ENCODE data around the gene CYTH1. TPM values are rescaled to one million over a fixed set of nuclear protein-coding genes. Genes with fewer than 3 reads are reported as not detected.

Gene CYTH1
- total RNA-seq, 1 donor from 2014 or later, result 80.8 TPM

- no peak overlapping the region for H3K4me3 Mint-ChIP-seq (ENCODE audit: unreplicated experiment)
- peak; percentile 68 for DNase-seq (ENCODE audit: low spot score)
- H3K27ac Mint-ChIP-seq (ENCODE audit: unreplicated experiment), result no peak overlapping the region
- peaks cover 34% of the 10 kb centered on the region for H3K4me1 Mint-ChIP-seq (ENCODE audit: low read depth)
- H3K9me3 Mint-ChIP-seq (ENCODE audit: low read depth), result no peaks in the 10 kb centered on the region
- peaks cover 10% of the 10 kb centered on the region for H3K36me3 Mint-ChIP-seq (ENCODE audit: low read depth)
- TF ChIP-seq, protein P1, sequence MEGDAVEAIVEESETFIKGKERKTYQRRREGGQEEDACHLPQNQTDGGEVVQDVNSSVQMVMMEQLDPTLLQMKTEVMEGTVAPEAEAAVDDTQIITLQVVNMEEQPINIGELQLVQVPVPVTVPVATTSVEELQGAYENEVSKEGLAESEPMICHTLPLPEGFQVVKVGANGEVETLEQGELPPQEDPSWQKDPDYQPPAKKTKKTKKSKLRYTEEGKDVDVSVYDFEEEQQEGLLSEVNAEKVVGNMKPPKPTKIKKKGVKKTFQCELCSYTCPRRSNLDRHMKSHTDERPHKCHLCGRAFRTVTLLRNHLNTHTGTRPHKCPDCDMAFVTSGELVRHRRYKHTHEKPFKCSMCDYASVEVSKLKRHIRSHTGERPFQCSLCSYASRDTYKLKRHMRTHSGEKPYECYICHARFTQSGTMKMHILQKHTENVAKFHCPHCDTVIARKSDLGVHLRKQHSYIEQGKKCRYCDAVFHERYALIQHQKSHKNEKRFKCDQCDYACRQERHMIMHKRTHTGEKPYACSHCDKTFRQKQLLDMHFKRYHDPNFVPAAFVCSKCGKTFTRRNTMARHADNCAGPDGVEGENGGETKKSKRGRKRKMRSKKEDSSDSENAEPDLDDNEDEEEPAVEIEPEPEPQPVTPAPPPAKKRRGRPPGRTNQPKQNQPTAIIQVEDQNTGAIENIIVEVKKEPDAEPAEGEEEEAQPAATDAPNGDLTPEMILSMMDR (IDR thresholded peaks at IDR 0.05), result no peak
- no peaks in the 10 kb centered on the region for H3K27me3 Mint-ChIP-seq (ENCODE audit: low read depth)
Observed at GRCh38 chr17:78788451-78788850, 6.4 kb upstream of the CYTH1 start.

DNA sequence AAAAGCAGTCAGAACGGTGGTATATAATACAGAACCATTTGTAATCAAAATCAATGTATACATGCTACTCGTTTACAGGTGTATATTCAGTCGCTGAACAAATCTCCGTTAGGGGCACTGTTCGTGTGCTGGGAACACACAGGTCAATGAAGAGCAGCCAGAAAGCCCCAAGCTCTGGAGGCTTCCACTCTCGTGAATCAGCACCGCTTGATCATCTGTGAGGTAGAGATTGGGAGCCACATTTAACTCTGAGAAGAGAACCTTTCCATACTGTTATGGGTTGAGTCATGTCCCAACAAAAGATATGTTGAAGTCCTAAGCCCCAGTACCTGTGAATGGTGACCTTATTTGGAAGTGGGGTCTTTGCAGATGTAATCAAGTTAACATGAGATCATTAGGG lies 5.4 kb upstream of the CYTH1 start:
- Mint-ChIP-seq H3K4me3 (ENCODE audit: unreplicated experiment) (no peak overlapping the region), H3K4me1 (ENCODE audit: low read depth) (peaks cover 40% of the 10 kb centered on the region), H3K27ac (ENCODE audit: unreplicated experiment) (no peak overlapping the region), H3K27me3 (ENCODE audit: low read depth) (no peaks in the 10 kb centered on the region), H3K9me3 (ENCODE audit: low read depth) (no peaks in the 10 kb centered on the region), H3K36me3 (ENCODE audit: low read depth) (peaks cover 8% of the 10 kb centered on the region)
- DNase-seq (ENCODE audit: low spot score), result no peak
- TF ChIP-seq, protein P1 (IDR thresholded peaks at IDR 0.05), result no peak

GRCh38 chr17:78785663-78786057 lies 3.6 kb upstream of the CYTH1 start:
- no peak overlapping the region for H3K4me3 Mint-ChIP-seq (ENCODE audit: unreplicated experiment)
- TF ChIP-seq, protein P1 (IDR thresholded peaks at IDR 0.05), result no peak
- no peak for DNase-seq (ENCODE audit: low spot score)
- H3K36me3 Mint-ChIP-seq (ENCODE audit: low read depth), result peaks cover 5% of the 10 kb centered on the region
- H3K9me3 Mint-ChIP-seq (ENCODE audit: low read depth), result no peaks in the 10 kb centered on the region
- peaks cover 26% of the 10 kb centered on the region for H3K4me1 Mint-ChIP-seq (ENCODE audit: low read depth)
- H3K27ac Mint-ChIP-seq (ENCODE audit: unreplicated experiment), result no peak overlapping the region
- no peaks in the 10 kb centered on the region for H3K27me3 Mint-ChIP-seq (ENCODE audit: low read depth)

- TF ChIP-seq, protein P1 (IDR thresholded peaks at IDR 0.05), result no peak
- H3K9me3 Mint-ChIP-seq (ENCODE audit: low read depth), result no peaks in the 10 kb centered on the region
- no peaks in the 10 kb centered on the region for H3K27me3 Mint-ChIP-seq (ENCODE audit: low read depth)
- DNase-seq (ENCODE audit: low spot score), result peak; percentile 19
- no peak overlapping the region for H3K27ac Mint-ChIP-seq (ENCODE audit: unreplicated experiment)
- peaks cover 24% of the 10 kb centered on the region for H3K4me1 Mint-ChIP-seq (ENCODE audit: low read depth)
- peaks cover 5% of the 10 kb centered on the region for H3K36me3 Mint-ChIP-seq (ENCODE audit: low read depth)
- no peak overlapping the region for H3K4me3 Mint-ChIP-seq (ENCODE audit: unreplicated experiment)
Observed at GRCh38 chr17:78785011-78785662, 3.1 kb upstream of the CYTH1 start.

- TF ChIP-seq, protein P1 (IDR thresholded peaks at IDR 0.05), result no peak
- no peak overlapping the region for H3K27ac Mint-ChIP-seq (ENCODE audit: unreplicated experiment)
- H3K9me3 Mint-ChIP-seq (ENCODE audit: low read depth), result no peaks in the 10 kb centered on the region
Observed at GRCh38 chr17:78784352-78784751, 2.3 kb upstream of the CYTH1 start.

More at GRCh38 chr17:78784352-78784751, 2.3 kb upstream of the CYTH1 start:
- H3K36me3 Mint-ChIP-seq (ENCODE audit: low read depth), result peaks cover 5% of the 10 kb centered on the region
- DNase-seq (ENCODE audit: low spot score), result no peak
- H3K4me3 Mint-ChIP-seq (ENCODE audit: unreplicated experiment), result no peak overlapping the region
- no peaks in the 10 kb centered on the region for H3K27me3 Mint-ChIP-seq (ENCODE audit: low read depth)
- peaks cover 24% of the 10 kb centered on the region for H3K4me1 Mint-ChIP-seq (ENCODE audit: low read depth)
